ENCODE measurements around the gene TRAK1. TPM values are rescaled to one million over a fixed set of nuclear protein-coding genes. Genes with fewer than 3 reads are reported as not detected.

TRAK1 gene
- total RNA-seq, 1 experiment from 2014 or later: 46.8 TPM

DNA sequence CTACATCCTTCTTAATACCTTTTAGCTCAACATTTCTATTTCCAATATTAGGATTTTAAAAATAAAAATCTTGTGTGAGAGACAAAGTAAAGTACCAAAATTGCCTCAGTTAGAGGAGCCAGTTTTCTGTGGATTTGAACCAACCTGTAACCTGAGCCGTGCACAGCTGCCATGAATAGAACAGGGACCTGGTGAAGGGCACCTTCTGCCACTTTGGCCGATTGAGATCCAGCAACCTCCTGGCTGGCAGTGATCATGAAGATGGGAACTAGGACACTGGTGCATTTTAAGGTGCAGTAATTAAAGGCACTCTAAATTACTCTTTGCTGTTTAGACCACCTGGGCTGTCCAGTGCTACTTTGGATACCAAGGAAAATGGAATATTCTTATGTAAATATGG is 34.3 kb upstream of the TRAK1 start:
- H3K4me1 ChIP-seq (replicated peaks; ENCODE audit: insufficient read depth): peaks cover 16% of the 10 kb centered on the region
- H3K9me3 ChIP-seq (ENCODE audit: insufficient read depth, low read depth): no peaks in the 10 kb centered on the region
- intact Hi-C loops (cut with micrococcal nuclease; ENCODE audit: unreplicated experiment): no loop called here
- H3K27ac ChIP-seq: no peak overlapping the region
- H3K4me2 ChIP-seq: no peak overlapping the region
- H3K9me2 ChIP-seq (ENCODE audit: insufficient read depth): no peaks in the 10 kb centered on the region
- H3F3A ChIP-seq (ENCODE audit: insufficient read depth, low read depth): 0 out of 2 replicates have a peak, but pooled peaks cover under 1% of the 10 kb centered on the region
- BruUV-seq (replicated peaks): no TSS peak
- ChIA-PET POLR2A (ENCODE audit: unreplicated experiment) (no interaction called here), CTCF (no interaction called here)
- no peaks in the 10 kb centered on the region for H3K27me3 ChIP-seq (ENCODE audit: insufficient read depth, low read depth)
- no peak for TF ChIP-seq EZH2 (IDR thresholded peaks at IDR 0.05; ENCODE audit: low read depth)
- TF ChIP-seq, protein P1, sequence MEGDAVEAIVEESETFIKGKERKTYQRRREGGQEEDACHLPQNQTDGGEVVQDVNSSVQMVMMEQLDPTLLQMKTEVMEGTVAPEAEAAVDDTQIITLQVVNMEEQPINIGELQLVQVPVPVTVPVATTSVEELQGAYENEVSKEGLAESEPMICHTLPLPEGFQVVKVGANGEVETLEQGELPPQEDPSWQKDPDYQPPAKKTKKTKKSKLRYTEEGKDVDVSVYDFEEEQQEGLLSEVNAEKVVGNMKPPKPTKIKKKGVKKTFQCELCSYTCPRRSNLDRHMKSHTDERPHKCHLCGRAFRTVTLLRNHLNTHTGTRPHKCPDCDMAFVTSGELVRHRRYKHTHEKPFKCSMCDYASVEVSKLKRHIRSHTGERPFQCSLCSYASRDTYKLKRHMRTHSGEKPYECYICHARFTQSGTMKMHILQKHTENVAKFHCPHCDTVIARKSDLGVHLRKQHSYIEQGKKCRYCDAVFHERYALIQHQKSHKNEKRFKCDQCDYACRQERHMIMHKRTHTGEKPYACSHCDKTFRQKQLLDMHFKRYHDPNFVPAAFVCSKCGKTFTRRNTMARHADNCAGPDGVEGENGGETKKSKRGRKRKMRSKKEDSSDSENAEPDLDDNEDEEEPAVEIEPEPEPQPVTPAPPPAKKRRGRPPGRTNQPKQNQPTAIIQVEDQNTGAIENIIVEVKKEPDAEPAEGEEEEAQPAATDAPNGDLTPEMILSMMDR (conservative IDR thresholded peaks at IDR 0.05): no peak
- no peaks in the 10 kb centered on the region for H4K20me1 ChIP-seq (ENCODE audit: insufficient read depth)
- no peaks in the 10 kb centered on the region for H3K79me2 ChIP-seq (ENCODE audit: low read depth)
- DNase-seq: no peak
- no peak overlapping the region for H2AFZ ChIP-seq
- H3K36me3 ChIP-seq (ENCODE audit: low read depth): no peaks in the 10 kb centered on the region
- H3K4me3 ChIP-seq: no peak overlapping the region

- TF ChIP-seq, protein P1 (conservative IDR thresholded peaks at IDR 0.05): no peak
- no peak for TF ChIP-seq EZH2 (IDR thresholded peaks at IDR 0.05; ENCODE audit: low read depth)
- ChIA-PET POLR2A (ENCODE audit: unreplicated experiment) (no interaction called here), CTCF (no interaction called here)
- Histone ChIP-seq H3K9me3 (ENCODE audit: insufficient read depth, low read depth) (no peaks in the 10 kb centered on the region), H3K79me2 (ENCODE audit: low read depth) (no peaks in the 10 kb centered on the region), H3F3A (ENCODE audit: insufficient read depth, low read depth) (peaks cover 7% of the 10 kb centered on the region), H3K9me2 (ENCODE audit: insufficient read depth) (no peaks in the 10 kb centered on the region), H3K27ac (no peak overlapping the region), H4K20me1 (ENCODE audit: insufficient read depth) (no peaks in the 10 kb centered on the region), H3K4me2 (no peak overlapping the region), H3K36me3 (ENCODE audit: low read depth) (no peaks in the 10 kb centered on the region), H2AFZ (no peak overlapping the region), H3K27me3 (ENCODE audit: insufficient read depth, low read depth) (no peaks in the 10 kb centered on the region), H3K4me1 (replicated peaks; ENCODE audit: insufficient read depth) (peaks cover 25% of the 10 kb centered on the region), H3K4me3 (no peak overlapping the region)
- DNase-seq: no peak
- intact Hi-C loops (cut with micrococcal nuclease; ENCODE audit: unreplicated experiment): no loop called here
- BruUV-seq (replicated peaks): no TSS peak
These were observed 33.5 kb upstream of the TRAK1 start for GRCh38 chr3:42057561-42058211.

- BruUV-seq (replicated peaks): no TSS peak
- Histone ChIP-seq H3K79me2 (ENCODE audit: low read depth) (no peaks in the 10 kb centered on the region), H3F3A (ENCODE audit: insufficient read depth, low read depth) (peaks cover 7% of the 10 kb centered on the region), H3K4me2 (peak overlapping the region; percentile 45), H2AFZ (no peak overlapping the region), H3K27ac (peak overlapping the region; percentile 29; the same call in 1 of the 2 replicates), H3K4me1 (replicated peaks; ENCODE audit: insufficient read depth) (peaks cover 20% of the 10 kb centered on the region), H4K20me1 (ENCODE audit: insufficient read depth) (no peaks in the 10 kb centered on the region), H3K9me3 (ENCODE audit: insufficient read depth, low read depth) (no peaks in the 10 kb centered on the region), H3K36me3 (ENCODE audit: low read depth) (no peaks in the 10 kb centered on the region), H3K9me2 (ENCODE audit: insufficient read depth) (no peaks in the 10 kb centered on the region), H3K27me3 (ENCODE audit: insufficient read depth, low read depth) (no peaks in the 10 kb centered on the region), H3K4me3 (no peak overlapping the region)
- CTCF ChIA-PET: interaction anchor here (0.7 kb wide), 1 partner anchor 18 kb away, joined by 3 read pairs; no protein-coding TSS in a partner anchor
- POLR2A ChIA-PET (ENCODE audit: unreplicated experiment): interaction anchor here (0.7 kb wide), 1 partner anchor 802 kb away, joined by 4 read pairs; no protein-coding TSS in a partner anchor
- intact Hi-C loops (cut with micrococcal nuclease; ENCODE audit: unreplicated experiment): loop anchor here (1.0 kb wide), 1 partner anchor 19 kb away; no protein-coding TSS in a partner anchor
- no peak for TF ChIP-seq EZH2 (IDR thresholded peaks at IDR 0.05; ENCODE audit: low read depth)
- TF ChIP-seq, protein P1 (conservative IDR thresholded peaks at IDR 0.05): no peak
- DNase-seq: no peak
These were observed 30.0 kb upstream of the TRAK1 start for GRCh38 chr3:42061025-42061712.
